SU-DHL-6 (cell line): ENCODE data around the gene IMP3.

ENCODE experiments used
- H2AFZ ChIP-seq: fragments of 200-600 bp; sonication (generic); 2 replicates; pipeline ENCODE4 v1.6.1; 2014; ENCODE audit warnings: low read depth, mild to moderate bottlenecking, moderate library complexity, mixed read lengths, antibody characterized with exemption, low read length; ENCODE audit not compliant: severe bottlenecking
- H3F3A ChIP-seq: fragments of 200-600 bp; shearing (Covaris generic); 2 replicates; pipeline ENCODE4 v1.6.0; 2016; ENCODE audit warnings: antibody characterized with exemption, mild to moderate bottlenecking; ENCODE audit not compliant: insufficient read depth
- H3K27ac ChIP-seq: fragments of 200-600 bp; sonication (generic); 2 replicates; pipeline ENCODE4 v1.5.1; 2016; ENCODE audit warnings: low read depth, mild to moderate bottlenecking, low read length, moderate library complexity, mixed read lengths
- H3K27me3 ChIP-seq: fragments of 200-600 bp; sonication (generic), shearing (Covaris generic); 2 replicates; pipeline ENCODE4 v1.6.0; 2014; ENCODE audit warnings: mild to moderate bottlenecking, low read length
- H3K36me3 ChIP-seq: fragments of 200-600 bp; sonication (generic); 2 replicates; pipeline ENCODE4 v1.6.1; 2014; ENCODE audit warnings: mild to moderate bottlenecking, low read length, mixed read lengths
- H3K4me2 ChIP-seq: fragments of 300-600, 200-600 bp; shearing (Covaris generic), sonication (generic); 2 replicates; pipeline ENCODE4 v1.6.0; 2014; ENCODE audit warnings: low read length, low read depth, mild to moderate bottlenecking; ENCODE audit not compliant: poor library complexity, severe bottlenecking
- H3K4me3 ChIP-seq: fragments of 200-600 bp; sonication (generic); 2 replicates; pipeline ENCODE4 v1.5.1; 2014; ENCODE audit warnings: antibody characterized with exemption, low read length, mild to moderate bottlenecking, mixed read lengths; ENCODE audit not compliant: insufficient read depth, poor library complexity, severe bottlenecking
- H3K79me2 ChIP-seq: fragments of 200-600 bp; sonication (generic); 2 replicates; pipeline ENCODE4 v1.6.1; 2014; ENCODE audit warnings: mild to moderate bottlenecking, low read length, moderate library complexity; ENCODE audit not compliant: insufficient read depth
- H3K9ac ChIP-seq: fragments of 200-600 bp; sonication (generic); 2 replicates; pipeline ENCODE4 v1.7.0; 2014; ENCODE audit warnings: mild to moderate bottlenecking, low read length
- H3K9me2 ChIP-seq: fragments of 200-600 bp; sonication (generic); replicated peaks from 2 replicates; pipeline ENCODE4 v1.6.1; 2014; ENCODE audit warnings: low read length; ENCODE audit not compliant: insufficient read depth
- H3K9me3 ChIP-seq: fragments of 200-600 bp; sonication (generic); 2 replicates; pipeline ENCODE4 v1.6.1; 2014; ENCODE audit warnings: low read length, mixed read lengths; ENCODE audit not compliant: insufficient read depth
- H4K20me1 ChIP-seq: fragments of 200-600 bp; sonication (generic); 2 replicates; pipeline ENCODE4 v1.6.1; 2014; ENCODE audit warnings: low read depth, mild to moderate bottlenecking, antibody characterized with exemption, low read length, moderate library complexity, mixed read lengths
- CTCF ChIP-seq: fragments of 200-600 bp; sonication (generic); IDR thresholded peaks from one replicate; pipeline ENCODE4 v1.5.1; 2017; ENCODE audit warnings: antibody characterized with exemption, mild to moderate bottlenecking, low read length, moderate library complexity; ENCODE audit not compliant: insufficient read depth, poor library complexity, severe bottlenecking
- EZH2phosphoT487 ChIP-seq: fragments of 200-600 bp; sonication (generic), shearing (Covaris generic); conservative IDR thresholded peaks from 2 replicates; pipeline ENCODE4 v1.6.1; 2018; ENCODE audit warnings: mild to moderate bottlenecking, antibody characterized with exemption, low read length, moderate library complexity, mixed read lengths

IMP3 gene

GRCh38 chr15:75591655-75592364 is 48.2 kb downstream of the IMP3 start:
- Histone ChIP-seq H3K27ac (no peak overlapping the region), H3K4me2 (no peak overlapping the region), H3K79me2 (no peaks in the 10 kb centered on the region), H3F3A (no peaks in the 10 kb centered on the region), H3K27me3 (no peaks in the 10 kb centered on the region), H4K20me1 (no peaks in the 10 kb centered on the region), H3K9ac (no peak overlapping the region), H3K9me2 (no peaks in the 10 kb centered on the region), H3K4me3 (no peak overlapping the region), H3K36me3 (no peaks in the 10 kb centered on the region), H3K9me3 (no peaks in the 10 kb centered on the region), H2AFZ (no peak overlapping the region)
- TF ChIP-seq CTCF (no peak), EZH2phosphoT487 (no peak)

GRCh38 chr15:75590239-75590638 is 49.8 kb downstream of the IMP3 start:
- TF ChIP-seq CTCF (no peak), EZH2phosphoT487 (no peak)
- no peaks in the 10 kb centered on the region for H3K9me3 ChIP-seq

More at GRCh38 chr15:75590239-75590638, 49.8 kb downstream of the IMP3 start:
- Histone ChIP-seq H3K27me3 (no peaks in the 10 kb centered on the region), H3K9ac (no peak overlapping the region), H3K79me2 (no peaks in the 10 kb centered on the region), H3F3A (no peaks in the 10 kb centered on the region), H3K4me2 (no peak overlapping the region), H2AFZ (no peak overlapping the region), H3K9me2 (no peaks in the 10 kb centered on the region), H3K27ac (no peak overlapping the region), H4K20me1 (no peaks in the 10 kb centered on the region), H3K36me3 (no peaks in the 10 kb centered on the region), H3K4me3 (no peak overlapping the region)
